Uterus (tissue), 4 donors: ENCODE data around the gene KCNAB1. TPM values are rescaled to one million over a fixed set of nuclear protein-coding genes. Genes with fewer than 3 reads are reported as not detected.

Experiments
- DNase-seq, 2 donors: peaks; one replicate each; pipeline ENCODE4 v3.0.0-alpha.2; 2019 to 2020
- H3K27ac ChIP-seq, 2 donors: fragments of 200-600 bp; sonication (generic); 1 replicate in 1 of 2; 2 replicates in 1 of 2; pipeline ENCODE4 v1.5.1; 2016 to 2018
- H3K27me3 ChIP-seq, 2 donors: fragments of 200-600 bp; sonication (generic); one replicate each; pipeline ENCODE4 v1.5.1; 2018 to 2019; ENCODE audit warnings: control low read depth in 1 of 2
- H3K36me3 ChIP-seq, 2 donors: fragments of 200-600 bp; sonication (generic); one replicate each; pipeline ENCODE4 v1.5.1; 2019; ENCODE audit warnings: control low read depth in 1 of 2
- H3K4me1 ChIP-seq, 2 donors: fragments of 200-600 bp; sonication (generic); one replicate each; pipeline ENCODE4 v1.5.1; 2018 to 2019; ENCODE audit warnings: control low read depth in 1 of 2
- H3K4me3 ChIP-seq, 2 donors: fragments of 200-600 bp; sonication (generic); 1 replicate in 1 of 2; 2 replicates in 1 of 2; pipeline ENCODE4 v1.5.1; 2018 to 2019; ENCODE audit warnings: mild to moderate bottlenecking in 1 of 2
- H3K9me3 ChIP-seq, 2 donors: fragments of 200-600 bp; sonication (generic); one replicate each; pipeline ENCODE4 v1.5.1; 2019; ENCODE audit warnings: control low read depth in 1 of 2
- POLR2A ChIP-seq, 2 donors: fragments of 450-650 bp; IDR thresholded peaks; one replicate each; pipeline ENCODE4 v1.6.1; 2016; ENCODE audit warnings: antibody characterized with exemption in 2 of 2, mild to moderate bottlenecking in 1 of 2, moderate library complexity in 1 of 2
- intact Hi-C: fragments of 100-400 bp; cut with DNase I; formaldehyde crosslinking; loops from one replicate; pipeline ENCODE4 v1.15.1; 2023; ENCODE audit warnings: low total_unique reads
- total RNA-seq, 4 donors: library from RNA; depleted of rRNA in 3 of 4; stranded (reverse); fragments of >200 nt in 3 of 4; gene quantifications; one replicate each; pipeline versions ENCODE4 v1.1.0 to v1.2.4, GENCODE V29; 2014 to 2023
- TF ChIP-seq, protein P1 (sequence below), 4 experiments: fragments of 200-600 bp in 2 of 4; fragments of 450-650 bp in 2 of 4; sonication (generic) in 2 of 4; IDR thresholded peaks; one replicate each; pipeline ENCODE4 v1.5.1; 2016 to 2019; ENCODE audit warnings: antibody characterized with exemption in 4 of 4, mild to moderate bottlenecking in 2 of 4, moderate library complexity in 1 of 4
- donor health status: DM: yes; HTN: yes; CAD: no.

KCNAB1 gene
- total RNA-seq, 4 donors from 2014 or later = 1.3 to 12.8 (median 6.8) TPM

DNA sequence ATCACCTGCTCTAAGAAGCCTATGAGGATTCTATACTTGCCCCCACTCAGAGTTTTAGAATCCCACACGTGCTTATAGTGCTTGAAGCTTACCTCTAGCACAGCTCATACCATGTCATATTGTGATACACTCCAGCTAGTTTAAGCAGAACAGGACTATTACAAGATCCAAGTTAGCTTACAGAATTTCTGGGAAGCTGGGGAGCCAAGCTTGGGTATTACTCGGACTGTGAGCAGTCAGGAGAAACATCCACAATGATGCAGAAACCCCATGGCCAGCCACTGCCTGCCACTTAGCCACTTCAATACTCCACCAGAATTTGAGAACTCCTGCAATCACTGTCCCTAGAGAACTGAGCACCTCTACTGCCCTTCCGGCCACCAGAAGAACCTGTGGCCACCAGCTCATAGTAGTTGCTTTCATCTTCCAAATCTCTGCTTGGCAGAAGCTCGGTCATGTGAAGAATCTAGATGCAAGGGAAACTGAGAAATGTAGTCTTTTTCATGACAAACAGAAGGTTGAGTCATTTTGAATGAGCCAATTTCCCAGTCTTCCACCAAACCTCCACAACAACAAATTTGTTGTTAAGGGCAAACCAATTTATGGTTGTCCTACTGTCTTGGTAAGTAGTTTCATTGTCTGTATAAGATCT, 462.3 kb downstream of the KCNAB1 start:
- Histone ChIP-seq H3K4me3 (no peak overlapping the region), H3K4me1 (peaks cover 3 to 6% of the 10 kb centered on the region in 2 donors), H3K9me3 (no peaks in the 10 kb centered on the region), H3K27ac (no peak overlapping the region), H3K36me3 (no peaks in the 10 kb centered on the region), H3K27me3 (no peaks in the 10 kb centered on the region)
- DNase-seq = no peak
- no peak for TF ChIP-seq POLR2A (IDR thresholded peaks at IDR 0.05)
- TF ChIP-seq, protein P1, sequence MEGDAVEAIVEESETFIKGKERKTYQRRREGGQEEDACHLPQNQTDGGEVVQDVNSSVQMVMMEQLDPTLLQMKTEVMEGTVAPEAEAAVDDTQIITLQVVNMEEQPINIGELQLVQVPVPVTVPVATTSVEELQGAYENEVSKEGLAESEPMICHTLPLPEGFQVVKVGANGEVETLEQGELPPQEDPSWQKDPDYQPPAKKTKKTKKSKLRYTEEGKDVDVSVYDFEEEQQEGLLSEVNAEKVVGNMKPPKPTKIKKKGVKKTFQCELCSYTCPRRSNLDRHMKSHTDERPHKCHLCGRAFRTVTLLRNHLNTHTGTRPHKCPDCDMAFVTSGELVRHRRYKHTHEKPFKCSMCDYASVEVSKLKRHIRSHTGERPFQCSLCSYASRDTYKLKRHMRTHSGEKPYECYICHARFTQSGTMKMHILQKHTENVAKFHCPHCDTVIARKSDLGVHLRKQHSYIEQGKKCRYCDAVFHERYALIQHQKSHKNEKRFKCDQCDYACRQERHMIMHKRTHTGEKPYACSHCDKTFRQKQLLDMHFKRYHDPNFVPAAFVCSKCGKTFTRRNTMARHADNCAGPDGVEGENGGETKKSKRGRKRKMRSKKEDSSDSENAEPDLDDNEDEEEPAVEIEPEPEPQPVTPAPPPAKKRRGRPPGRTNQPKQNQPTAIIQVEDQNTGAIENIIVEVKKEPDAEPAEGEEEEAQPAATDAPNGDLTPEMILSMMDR (IDR thresholded peaks at IDR 0.05) = no peak
- intact Hi-C loops = no loop called here

DNA sequence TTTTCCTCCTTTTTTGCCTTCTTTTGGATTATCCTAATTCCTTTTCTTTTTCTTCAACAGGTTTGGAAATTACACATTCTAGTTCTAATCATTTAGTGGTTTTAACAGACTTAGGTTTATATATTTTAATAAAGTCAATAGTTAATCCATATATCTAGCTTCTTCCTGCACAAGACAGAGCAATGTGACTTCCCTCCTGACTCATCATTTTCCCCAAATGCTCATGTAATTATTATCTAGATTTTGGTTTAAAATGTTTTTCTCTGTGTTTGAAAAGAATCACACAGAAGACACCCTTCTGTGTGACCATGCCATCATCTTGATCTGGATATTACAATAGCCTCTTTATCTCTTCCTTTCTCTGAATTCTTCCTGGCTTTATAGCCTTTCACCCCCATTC, 463.1 kb downstream of the KCNAB1 start:
- intact Hi-C loops = no loop called here
- DNase-seq = no peak
- Histone ChIP-seq H3K4me1 (peaks cover 5 to 7% of the 10 kb centered on the region in 2 donors), H3K36me3 (no peaks in the 10 kb centered on the region), H3K9me3 (no peaks in the 10 kb centered on the region), H3K27ac (no peak overlapping the region), H3K4me3 (no peak overlapping the region), H3K27me3 (no peaks in the 10 kb centered on the region)
- TF ChIP-seq, protein P1 (IDR thresholded peaks at IDR 0.05) = no peak
- TF ChIP-seq POLR2A (IDR thresholded peaks at IDR 0.05) = no peak

DNA sequence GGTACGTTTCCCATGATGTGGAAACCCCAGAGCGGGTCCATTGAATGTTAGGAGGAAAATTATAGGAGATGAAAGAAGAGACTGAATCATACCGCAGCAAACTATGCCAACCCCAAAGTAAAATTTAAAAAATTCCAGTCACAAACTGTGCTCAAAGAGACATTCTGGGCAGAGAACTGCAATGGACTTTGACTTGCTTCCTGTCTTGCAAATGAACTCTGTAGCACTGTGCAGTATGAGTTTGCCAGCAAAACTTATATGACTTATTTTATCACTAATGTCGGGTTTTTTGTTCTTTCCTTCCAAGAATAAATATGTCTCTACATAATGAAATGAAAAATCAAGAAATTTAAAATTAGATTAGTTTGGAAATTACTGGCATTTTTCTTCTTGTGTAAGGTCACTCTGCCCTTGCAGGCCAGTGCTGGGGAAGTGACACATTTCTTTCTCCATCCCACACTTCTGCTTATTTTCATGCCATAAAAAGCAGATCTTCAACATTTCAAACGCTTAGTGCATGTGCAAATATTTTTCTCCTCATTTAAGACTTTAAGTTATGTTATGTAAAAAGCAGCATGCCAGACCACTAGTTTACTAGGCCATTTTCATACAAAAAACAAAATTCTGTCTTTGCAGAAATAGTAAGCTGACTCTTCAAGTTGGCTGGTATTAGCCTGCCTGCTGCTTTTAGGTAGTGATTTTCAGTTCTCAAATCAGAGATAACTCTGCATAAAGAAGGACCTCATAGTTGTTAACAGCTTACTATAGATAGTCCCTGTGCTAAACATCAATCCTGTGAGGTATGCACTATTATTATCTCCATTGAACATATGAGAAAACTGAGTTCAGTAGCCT, 466.8 kb downstream of the KCNAB1 start:
- Histone ChIP-seq H3K9me3 (no peaks in the 10 kb centered on the region), H3K4me1 (peaks cover 5 to 7% of the 10 kb centered on the region in 2 donors), H3K27me3 (no peaks in the 10 kb centered on the region), H3K27ac (peak overlapping the region in 1 of 2 donors; percentile 14), H3K4me3 (no peak overlapping the region), H3K36me3 (no peaks in the 10 kb centered on the region)
- TF ChIP-seq POLR2A (IDR thresholded peaks at IDR 0.05) = no peak
- TF ChIP-seq, protein P1 (IDR thresholded peaks at IDR 0.05) = no peak
- DNase-seq = no peak
- intact Hi-C loops = no loop called here

DNA sequence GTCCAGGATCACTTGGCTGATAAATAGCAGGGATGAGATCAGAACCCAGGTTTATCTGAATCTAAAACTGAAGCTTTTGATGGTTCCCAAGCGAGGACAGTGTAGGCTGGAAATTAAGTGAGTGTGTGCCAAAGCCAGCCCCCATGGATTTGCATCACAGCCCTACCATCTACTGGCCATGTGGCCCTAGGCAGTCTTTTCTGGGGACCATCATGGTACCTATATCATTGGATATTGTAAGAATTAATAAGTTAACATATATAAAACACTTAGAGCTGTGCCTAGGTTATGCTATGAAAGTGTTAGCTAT, 467.3 kb downstream of the KCNAB1 start:
- peaks cover 5 to 7% of the 10 kb centered on the region in 2 donors for H3K4me1 ChIP-seq
- no peak for DNase-seq
- no peak overlapping the region for H3K4me3 ChIP-seq
- H3K36me3 ChIP-seq = no peaks in the 10 kb centered on the region
- no peaks in the 10 kb centered on the region for H3K27me3 ChIP-seq
- H3K9me3 ChIP-seq = no peaks in the 10 kb centered on the region
- intact Hi-C loops = no loop called here
- TF ChIP-seq, protein P1 (IDR thresholded peaks at IDR 0.05) = no peak
- TF ChIP-seq POLR2A (IDR thresholded peaks at IDR 0.05) = no peak
- H3K27ac ChIP-seq = no peak overlapping the region

Other genes with a start within 250 kb of the KCNAB1 start
- gene GMPS, start 249.9 kb upstream of the KCNAB1 start, total RNA-seq = 10 to 100 TPM; 10.5 to 71.7 (median 51.3) TPM